GM18517 (cell line): ENCODE results near the gene SCAF1.

Source experiments
- ATAC-seq: cut with Tn5 transposase; IDR thresholded peaks from one replicate; pipeline ENCODE4 v1.9.1; 2021; ENCODE audit warnings: mild to moderate bottlenecking, moderate library complexity; ENCODE audit not compliant: unreplicated experiment

Gene SCAF1

DNA sequence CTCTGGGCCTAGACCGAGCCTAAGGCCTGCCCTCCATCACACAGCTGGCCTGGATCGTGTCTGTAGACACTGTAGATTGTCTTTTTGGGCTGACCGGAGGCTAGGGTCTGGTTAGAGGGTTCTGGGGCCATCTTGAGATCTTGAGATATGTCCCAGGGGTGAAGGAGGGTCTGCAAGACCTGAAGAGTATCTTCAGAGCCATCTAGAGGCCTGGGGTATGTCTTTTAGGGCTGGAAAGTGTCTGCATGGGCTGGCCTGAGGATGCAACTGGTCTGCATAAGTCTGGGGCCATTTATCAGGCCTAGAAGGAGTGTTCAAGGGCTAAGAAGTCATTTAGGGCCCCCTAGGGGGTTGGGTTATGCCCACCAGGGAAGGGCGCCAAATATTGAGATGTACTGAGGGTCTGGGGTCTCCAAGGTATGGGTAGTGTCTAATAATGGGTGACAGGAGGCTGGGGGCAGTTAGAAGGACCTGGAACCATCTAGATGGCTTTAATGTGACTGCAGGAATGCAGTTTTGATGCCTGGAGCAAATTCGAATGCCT is 555 bp downstream of the SCAF1 start:
- no peak for ATAC-seq

DNA sequence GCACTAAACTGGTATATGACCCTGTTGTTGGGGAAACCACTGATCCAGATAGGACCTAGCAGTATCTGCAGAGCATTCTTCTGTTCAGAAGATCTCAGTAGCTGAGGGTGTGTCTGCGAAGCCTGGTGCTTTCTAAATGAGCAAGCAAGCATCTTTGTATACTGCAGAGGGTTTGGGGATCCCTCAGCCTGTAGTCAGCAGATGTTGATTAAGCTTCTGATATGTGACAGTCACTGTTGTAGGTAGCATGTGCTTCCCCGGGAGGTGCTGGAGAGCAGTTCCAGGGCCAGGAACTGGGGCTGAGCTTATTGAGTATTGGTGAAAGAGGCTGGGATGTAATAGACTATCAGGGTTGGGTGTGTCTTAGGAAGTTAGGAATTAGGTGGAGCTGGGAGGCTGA is 1.5 kb downstream of the SCAF1 start:
- ATAC-seq = no peak

- no peak for ATAC-seq
Measured at GRCh38 chr19:49645592-49645991, 3.6 kb downstream of the SCAF1 start.

GRCh38 chr19:49645995-49646394 is 4.0 kb downstream of the SCAF1 start:
- no peak for ATAC-seq

GRCh38 chr19:49646586-49646985 is 4.6 kb downstream of the SCAF1 start:
- ATAC-seq = no peak

DNA sequence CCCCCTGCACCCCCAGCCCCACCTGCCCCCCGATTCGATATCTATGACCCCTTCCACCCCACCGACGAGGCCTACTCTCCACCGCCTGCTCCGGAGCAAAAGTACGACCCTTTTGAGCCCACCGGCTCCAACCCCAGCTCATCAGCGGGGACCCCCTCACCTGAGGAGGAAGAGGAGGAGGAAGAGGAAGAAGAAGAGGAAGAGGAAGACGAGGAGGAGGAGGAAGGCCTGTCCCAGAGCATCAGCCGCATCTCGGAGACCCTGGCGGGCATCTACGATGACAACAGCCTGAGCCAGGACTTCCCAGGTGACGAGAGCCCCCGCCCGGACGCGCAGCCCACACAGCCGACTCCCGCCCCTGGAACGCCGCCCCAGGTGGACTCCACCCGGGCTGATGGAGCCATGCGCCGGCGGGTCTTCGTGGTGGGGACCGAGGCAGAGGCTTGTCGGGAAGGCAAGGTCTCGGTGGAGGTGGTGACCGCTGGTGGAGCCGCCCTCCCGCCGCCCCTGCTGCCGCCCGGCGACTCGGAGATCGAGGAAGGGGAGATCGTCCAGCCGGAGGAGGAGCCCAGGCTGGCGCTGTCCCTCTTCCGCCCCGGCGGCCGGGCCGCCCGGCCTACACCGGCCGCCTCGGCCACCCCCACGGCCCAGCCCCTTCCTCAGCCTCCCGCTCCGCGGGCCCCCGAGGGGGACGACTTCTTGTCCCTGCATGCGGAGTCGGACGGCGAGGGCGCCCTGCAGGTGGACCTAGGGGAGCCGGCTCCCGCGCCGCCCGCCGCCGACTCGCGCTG is 9.2 kb downstream of the SCAF1 start:
- no peak for ATAC-seq

- no peak for ATAC-seq
Measured at GRCh38 chr19:49651820-49652550, 10.0 kb downstream of the SCAF1 start.

- no peak for ATAC-seq
Measured at GRCh38 chr19:49652551-49653465, 10.8 kb downstream of the SCAF1 start.

- no peak for ATAC-seq
Measured at GRCh38 chr19:49653466-49653806, 11.4 kb downstream of the SCAF1 start.

GRCh38 chr19:49654581-49654980 is 12.6 kb downstream of the SCAF1 start:
- ATAC-seq = no peak

- no peak for ATAC-seq
Measured at GRCh38 chr19:49655570-49656455, 13.8 kb downstream of the SCAF1 start.

- ATAC-seq = no peak
Measured at GRCh38 chr19:49656456-49657109, 14.6 kb downstream of the SCAF1 start.

GRCh38 chr19:49657493-49658138 is 15.6 kb downstream of the SCAF1 start:
- ATAC-seq = no peak

DNA sequence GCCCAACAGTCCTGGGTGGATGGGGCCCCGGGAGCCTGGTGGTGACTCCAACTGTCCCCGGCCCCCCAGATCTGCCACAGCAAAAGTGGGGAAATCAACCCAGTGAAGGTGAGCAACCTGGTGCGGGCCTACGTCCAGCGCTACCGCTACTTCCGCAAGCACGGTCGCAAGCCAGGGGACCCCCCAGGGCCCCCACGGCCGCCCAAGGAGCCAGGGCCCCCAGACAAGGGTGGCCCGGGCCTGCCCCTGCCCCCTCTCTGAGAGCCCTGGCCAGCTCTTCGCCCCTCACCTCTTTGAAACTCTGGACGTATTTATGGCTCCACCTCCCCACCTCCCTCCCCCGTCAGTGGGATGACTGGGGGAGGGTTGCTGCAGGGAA is 16.1 kb downstream of the SCAF1 start:
- no peak for ATAC-seq

GRCh38 chr19:49658566-49659442 is 16.8 kb downstream of the SCAF1 start:
- ATAC-seq = no peak

DNA sequence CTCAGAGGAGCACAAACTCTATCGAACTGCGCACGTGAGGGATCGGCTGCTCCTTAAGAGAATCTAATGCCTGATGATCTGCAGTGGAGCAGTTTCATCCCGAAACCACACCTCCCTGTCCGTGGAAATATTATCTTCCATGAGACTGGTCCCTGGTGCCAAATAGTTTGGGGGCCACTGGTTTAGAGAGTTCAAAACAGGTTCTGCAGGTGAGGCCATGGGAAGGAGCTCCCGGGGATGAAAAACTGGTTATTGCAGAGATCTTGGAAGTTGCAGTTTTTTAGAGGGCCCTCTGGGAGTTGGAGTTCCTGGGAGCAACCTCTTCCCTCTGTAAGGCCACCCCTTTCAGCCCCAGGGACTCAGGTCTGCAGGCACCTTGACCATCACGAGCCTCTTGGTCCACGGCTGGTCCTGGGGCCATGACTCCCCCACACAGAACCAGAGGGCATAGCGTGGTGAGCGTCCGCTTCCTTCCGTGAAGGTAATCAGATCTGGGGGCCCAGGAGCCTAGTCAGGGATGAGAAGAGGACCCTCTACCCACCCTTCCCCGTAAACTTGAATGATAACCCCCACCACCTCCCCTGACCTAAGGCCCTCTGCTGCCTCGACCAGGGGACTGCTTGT is 18.4 kb downstream of the SCAF1 start:
- no peak for ATAC-seq

DNA sequence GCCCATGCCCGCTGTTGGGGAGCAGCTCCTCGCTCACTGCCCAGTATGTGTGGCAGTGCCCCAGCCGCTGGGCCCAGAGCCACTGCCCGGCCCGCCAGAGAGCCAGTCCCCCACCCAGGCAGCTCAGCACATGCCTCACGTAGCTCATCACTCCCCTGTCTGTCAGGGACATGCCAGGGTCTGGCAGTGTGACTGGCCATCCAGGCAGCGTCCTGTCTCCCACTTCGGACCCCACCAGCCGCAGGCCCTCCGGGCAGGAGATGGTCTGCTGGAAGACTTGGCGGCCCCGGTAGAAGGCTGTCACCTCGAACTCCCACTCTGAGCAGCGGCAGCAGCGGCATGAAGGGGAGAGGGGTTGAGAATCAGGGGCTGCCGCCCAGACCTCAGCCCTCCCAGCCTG is 20.0 kb downstream of the SCAF1 start:
- ATAC-seq = no peak

DNA sequence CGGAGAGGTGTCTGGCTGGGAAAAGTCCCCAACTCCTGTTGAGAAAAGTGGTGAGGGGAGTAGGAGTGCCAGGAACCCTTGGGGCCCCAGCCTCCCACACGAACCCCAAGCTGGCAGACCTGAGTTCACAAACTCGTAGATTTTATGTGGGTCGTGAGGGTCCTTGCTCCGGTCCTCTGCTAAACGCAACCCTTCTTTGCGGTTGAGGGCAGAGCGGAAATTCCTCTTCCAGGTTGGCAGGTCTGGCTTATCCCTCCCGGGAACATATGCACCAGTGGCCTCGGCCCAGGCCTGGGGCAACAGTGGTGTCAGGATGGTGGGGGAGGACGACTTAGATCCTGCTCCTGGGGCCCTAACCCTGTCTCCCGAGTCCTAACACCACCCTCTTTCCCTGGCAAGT is 21.2 kb downstream of the SCAF1 start:
- no peak for ATAC-seq
